Right lobe of liver (tissue), 4 donors: ENCODE data around the gene WDPCP.
"Not testable (repeated sequence)": the region's sequence is repeated elsewhere in the genome, so short reads cannot be mapped to it uniquely, and the experiment has no call there.

ENCODE experiments used
- CTCF ChIP-seq, 4 donors: fragments of 200-600 bp in 3 of 4; fragments of 450-650 bp in 1 of 4; IDR thresholded peaks; one replicate each; pipeline versions ENCODE4 v1.5.1 to v1.8.0; 2016 to 2022; ENCODE audit warnings: antibody characterized with exemption in 4 of 4, mild to moderate bottlenecking in 2 of 4
- POLR2A ChIP-seq: fragments of 450-650 bp; IDR thresholded peaks from one replicate; pipeline ENCODE4 v1.6.1; 2017; ENCODE audit warnings: antibody characterized with exemption, mild to moderate bottlenecking
- donor health status: DM: no; HTN: no; CAD: no.
- donor health status: DM: no; HTN: no; CAD: no.
- donor health status: DM: no; HTN: yes; CAD: no.

GRCh38 chr2:63558922-63559321, 29.4 kb downstream of the WDPCP start:
- not testable (repeated sequence) for TF ChIP-seq CTCF (IDR thresholded peaks at IDR 0.05); POLR2A
